Measurements from ENCODE around the gene ABLIM3. TPM values are rescaled to one million over a fixed set of nuclear protein-coding genes. Genes with fewer than 3 reads are reported as not detected.

ABLIM3 gene
- polyA plus RNA-seq, 1 of the 3 experiments (the other 2 are of a cell fraction), result 5.9 TPM

DNA sequence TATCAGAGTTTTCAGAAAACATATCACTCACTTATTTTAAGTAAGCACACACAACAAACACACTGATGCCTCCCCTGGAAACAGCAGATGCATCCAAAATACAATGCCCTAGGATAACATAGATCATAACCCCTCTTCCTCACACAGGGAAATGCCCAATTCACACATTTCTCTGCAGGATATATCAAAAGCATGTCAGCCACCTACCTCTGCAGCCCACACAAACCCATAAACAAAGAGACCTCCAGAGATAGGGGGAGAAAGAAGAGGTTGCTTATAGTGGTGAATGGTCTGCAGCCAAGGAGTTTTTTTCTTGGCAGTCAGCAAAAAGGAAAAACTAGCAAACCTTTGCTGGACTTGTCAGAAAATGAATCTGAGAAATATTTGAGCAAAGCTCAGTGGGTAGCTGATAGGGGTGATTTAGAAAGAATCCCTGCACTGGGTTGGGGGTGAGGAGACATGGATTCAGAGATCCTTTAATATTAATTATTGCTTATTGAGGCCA, 36.1 kb downstream of the ABLIM3 start:
- Histone ChIP-seq H3K27me3 (ENCODE audit: insufficient read depth) (no peaks in the 10 kb centered on the region), H3K4me1 (ENCODE audit: control insufficient read depth in 1 of 2, insufficient read depth in 2 of 2, low read depth in 1 of 2, low read length in 1 of 2) (peaks cover 0 to 17% of the 10 kb centered on the region in 2 experiments; a peak in 3 of 4 replicates), H3K9me2 (no peaks in the 10 kb centered on the region), H4K20me1 (ENCODE audit: insufficient read depth) (no peaks in the 10 kb centered on the region), H2AFZ (ENCODE audit: low read depth) (no peak overlapping the region), H3K4me2 (no peak overlapping the region), H3K4me3 (ENCODE audit: low read depth in 2 of 2, low read length in 1 of 2) (no peak overlapping the region), H3K27ac (ENCODE audit: low read depth in 2 of 2, low read length in 1 of 2) (no peak overlapping the region), H3K9ac (no peak overlapping the region), H3K36me3 (replicated peaks in 1 of 2; ENCODE audit: control insufficient read depth in 1 of 2, insufficient read depth in 2 of 2, low read length in 1 of 2) (no peaks in the 10 kb centered on the region), H3K79me2 (ENCODE audit: insufficient read depth) (peaks cover 10% of the 10 kb centered on the region; the same call in 1 of the 2 replicates), H3F3A (replicated peaks; ENCODE audit: insufficient read depth) (peaks cover 19% of the 10 kb centered on the region), H3K9me3 (no peaks in the 10 kb centered on the region)
- CTCF ChIA-PET, result interaction anchor here (1.2 kb wide), 1 partner anchor 63 kb away, joined by 3 read pairs; no protein-coding TSS in a partner anchor
- POLR2A ChIA-PET, result no interaction called here
- no peak for DNase-seq
- TF ChIP-seq, protein P1, sequence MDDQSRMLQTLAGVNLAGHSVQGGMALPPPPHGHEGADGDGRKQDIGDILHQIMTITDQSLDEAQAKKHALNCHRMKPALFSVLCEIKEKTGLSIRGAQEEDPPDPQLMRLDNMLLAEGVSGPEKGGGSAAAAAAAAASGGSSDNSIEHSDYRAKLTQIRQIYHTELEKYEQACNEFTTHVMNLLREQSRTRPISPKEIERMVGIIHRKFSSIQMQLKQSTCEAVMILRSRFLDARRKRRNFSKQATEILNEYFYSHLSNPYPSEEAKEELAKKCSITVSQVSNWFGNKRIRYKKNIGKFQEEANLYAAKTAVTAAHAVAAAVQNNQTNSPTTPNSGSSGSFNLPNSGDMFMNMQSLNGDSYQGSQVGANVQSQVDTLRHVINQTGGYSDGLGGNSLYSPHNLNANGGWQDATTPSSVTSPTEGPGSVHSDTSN (IDR thresholded peaks at IDR 0.05), result no peak

DNA sequence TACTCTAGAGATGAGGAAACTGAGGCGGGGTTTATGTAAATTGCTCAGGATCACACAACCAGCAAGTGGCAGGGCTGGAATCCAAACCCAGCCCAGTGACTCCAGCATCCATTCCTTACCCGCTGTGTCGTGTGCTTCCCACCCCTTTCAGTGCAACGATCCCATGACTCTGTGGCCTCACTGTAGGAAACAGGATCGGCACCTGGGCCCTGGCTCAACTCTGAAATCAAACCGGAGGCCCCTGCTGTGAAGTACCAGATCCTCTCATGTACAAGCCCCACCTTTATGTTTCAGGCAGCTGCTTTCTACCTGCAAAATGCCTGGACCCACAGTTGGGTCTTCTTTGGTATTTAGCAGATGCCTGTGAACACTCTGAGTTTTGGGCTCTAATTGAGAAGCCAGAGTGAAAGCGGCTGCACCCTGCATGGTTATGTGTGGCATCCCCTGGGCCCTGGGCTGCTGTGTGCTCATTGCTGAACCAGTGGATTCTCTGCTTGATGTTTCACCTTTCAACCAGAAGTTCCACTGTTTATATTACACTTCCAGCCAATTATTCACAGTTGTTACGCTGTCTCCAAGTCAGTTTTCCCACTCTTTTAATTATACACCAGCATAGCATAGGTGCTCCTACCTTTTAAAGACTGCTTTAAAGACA, 36.7 kb downstream of the ABLIM3 start:
- Histone ChIP-seq H3K9me2 (no peaks in the 10 kb centered on the region), H3K36me3 (replicated peaks in 1 of 2; ENCODE audit: control insufficient read depth in 1 of 2, insufficient read depth in 2 of 2, low read length in 1 of 2) (no peaks in the 10 kb centered on the region), H2AFZ (ENCODE audit: low read depth) (no peak overlapping the region), H3K79me2 (ENCODE audit: insufficient read depth) (peaks cover 4% of the 10 kb centered on the region; the same call in 1 of the 2 replicates), H3K9me3 (no peaks in the 10 kb centered on the region), H4K20me1 (ENCODE audit: insufficient read depth) (no peaks in the 10 kb centered on the region), H3K27me3 (ENCODE audit: insufficient read depth) (no peaks in the 10 kb centered on the region), H3K4me2 (no peak overlapping the region), H3K4me1 (ENCODE audit: control insufficient read depth in 1 of 2, insufficient read depth in 2 of 2, low read depth in 1 of 2, low read length in 1 of 2) (peaks cover 0 to 11% of the 10 kb centered on the region in 2 experiments; a peak in 3 of 4 replicates), H3K27ac (ENCODE audit: low read depth in 2 of 2, low read length in 1 of 2) (no peak overlapping the region), H3F3A (replicated peaks; ENCODE audit: insufficient read depth) (peaks cover 14% of the 10 kb centered on the region), H3K4me3 (ENCODE audit: low read depth in 2 of 2, low read length in 1 of 2) (no peak overlapping the region), H3K9ac (no peak overlapping the region)
- TF ChIP-seq SIN3A (IDR thresholded peaks at IDR 0.05; ENCODE audit: borderline replicate concordance, low read depth, low read length) (no peak), EZH2phosphoT487 (IDR thresholded peaks at IDR 0.05; ENCODE audit: borderline replicate concordance, low read depth) (no peak), GATA2 (CRISPR knock-in tag; IDR thresholded peaks at IDR 0.05) (no peak), JUND (IDR thresholded peaks at IDR 0.05) (no peak), SMC3 (IDR thresholded peaks at IDR 0.05; ENCODE audit: low read depth, low read length) (no peak), RXRA (IDR thresholded peaks at IDR 0.05; ENCODE audit: borderline replicate concordance, low read depth) (no peak), FOXM1 (IDR thresholded peaks at IDR 0.05; ENCODE audit: low read depth) (no peak), POLR2AphosphoS5 (IDR thresholded peaks at IDR 0.05; ENCODE audit: low read depth, low read length) (no peak), FOSL2 (IDR thresholded peaks at IDR 0.05; ENCODE audit: borderline replicate concordance, low read depth) (no peak), RCOR1 (IDR thresholded peaks at IDR 0.05; ENCODE audit: low read length) (no peak)
- TF ChIP-seq, protein P1 (IDR thresholded peaks at IDR 0.05), result no peak
- TF ChIP-seq, protein P2, sequence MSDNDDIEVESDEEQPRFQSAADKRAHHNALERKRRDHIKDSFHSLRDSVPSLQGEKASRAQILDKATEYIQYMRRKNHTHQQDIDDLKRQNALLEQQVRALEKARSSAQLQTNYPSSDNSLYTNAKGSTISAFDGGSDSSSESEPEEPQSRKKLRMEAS (IDR thresholded peaks at IDR 0.05; ENCODE audit: low read depth), result no peak
- TF ChIP-seq, protein P3, sequence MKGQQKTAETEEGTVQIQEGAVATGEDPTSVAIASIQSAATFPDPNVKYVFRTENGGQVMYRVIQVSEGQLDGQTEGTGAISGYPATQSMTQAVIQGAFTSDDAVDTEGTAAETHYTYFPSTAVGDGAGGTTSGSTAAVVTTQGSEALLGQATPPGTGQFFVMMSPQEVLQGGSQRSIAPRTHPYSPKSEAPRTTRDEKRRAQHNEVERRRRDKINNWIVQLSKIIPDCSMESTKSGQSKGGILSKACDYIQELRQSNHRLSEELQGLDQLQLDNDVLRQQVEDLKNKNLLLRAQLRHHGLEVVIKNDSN (IDR thresholded peaks at IDR 0.05; ENCODE audit: borderline replicate concordance, low read depth), result no peak
- 80% methylated on average over 8 of the region's 8 CpGs for WGBS (ENCODE audit: low lambda C conversion rate)
- CTCF ChIA-PET, result no interaction called here
- DNase-seq, result no peak
- POLR2A ChIA-PET, result no interaction called here
